HG03060 (cell line): Measurements from ENCODE around the gene NUB1.

ENCODE experiments used
- ATAC-seq: cut with Tn5 transposase; IDR thresholded peaks from one replicate; pipeline ENCODE4 v1.9.1; 2021; ENCODE audit warnings: low read depth, moderate number of reproducible peaks; ENCODE audit not compliant: unreplicated experiment

NUB1 gene

DNA sequence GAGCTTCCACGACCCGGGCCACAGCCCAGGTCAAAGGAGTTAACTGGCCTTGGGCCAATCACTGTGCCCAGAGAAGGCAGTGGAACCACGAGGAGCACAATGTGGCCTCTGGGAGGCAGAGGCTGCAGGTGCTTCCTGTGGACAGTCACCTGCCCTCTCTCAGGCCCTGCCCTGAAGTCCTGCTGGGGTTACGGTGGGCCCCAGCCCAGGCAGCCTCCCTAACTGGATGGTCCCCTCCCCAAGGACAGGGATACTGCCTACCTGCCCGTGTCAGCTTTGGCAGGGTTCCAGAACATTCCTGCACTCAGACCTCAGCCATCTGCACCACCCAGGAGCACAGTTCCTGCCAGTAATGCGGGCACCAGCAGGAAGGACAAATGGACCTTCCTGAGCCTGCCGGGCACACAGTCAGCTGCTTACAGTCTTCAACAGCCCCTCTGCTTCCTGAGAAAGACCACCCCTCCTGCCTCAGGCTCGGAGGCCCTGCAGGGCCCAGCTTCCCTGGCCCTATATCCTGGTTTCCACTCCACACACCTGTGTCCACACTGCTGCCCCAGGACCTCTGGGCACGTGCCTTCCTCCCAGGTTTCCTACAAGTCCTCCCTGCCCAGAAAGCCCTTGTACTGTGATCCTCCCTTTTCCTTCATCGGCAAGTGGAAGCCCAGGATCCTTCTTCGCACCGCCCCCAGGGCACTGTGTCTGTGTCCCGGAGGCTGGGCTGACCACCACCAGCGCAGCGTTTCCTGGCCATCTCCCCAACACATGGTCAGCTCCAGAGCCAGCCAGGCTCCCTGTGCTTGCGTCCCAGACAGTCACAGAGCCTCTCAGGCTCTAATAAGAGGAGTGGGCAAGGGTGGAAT, 44.9 kb downstream of the NUB1 start:
- ATAC-seq = no peak

DNA sequence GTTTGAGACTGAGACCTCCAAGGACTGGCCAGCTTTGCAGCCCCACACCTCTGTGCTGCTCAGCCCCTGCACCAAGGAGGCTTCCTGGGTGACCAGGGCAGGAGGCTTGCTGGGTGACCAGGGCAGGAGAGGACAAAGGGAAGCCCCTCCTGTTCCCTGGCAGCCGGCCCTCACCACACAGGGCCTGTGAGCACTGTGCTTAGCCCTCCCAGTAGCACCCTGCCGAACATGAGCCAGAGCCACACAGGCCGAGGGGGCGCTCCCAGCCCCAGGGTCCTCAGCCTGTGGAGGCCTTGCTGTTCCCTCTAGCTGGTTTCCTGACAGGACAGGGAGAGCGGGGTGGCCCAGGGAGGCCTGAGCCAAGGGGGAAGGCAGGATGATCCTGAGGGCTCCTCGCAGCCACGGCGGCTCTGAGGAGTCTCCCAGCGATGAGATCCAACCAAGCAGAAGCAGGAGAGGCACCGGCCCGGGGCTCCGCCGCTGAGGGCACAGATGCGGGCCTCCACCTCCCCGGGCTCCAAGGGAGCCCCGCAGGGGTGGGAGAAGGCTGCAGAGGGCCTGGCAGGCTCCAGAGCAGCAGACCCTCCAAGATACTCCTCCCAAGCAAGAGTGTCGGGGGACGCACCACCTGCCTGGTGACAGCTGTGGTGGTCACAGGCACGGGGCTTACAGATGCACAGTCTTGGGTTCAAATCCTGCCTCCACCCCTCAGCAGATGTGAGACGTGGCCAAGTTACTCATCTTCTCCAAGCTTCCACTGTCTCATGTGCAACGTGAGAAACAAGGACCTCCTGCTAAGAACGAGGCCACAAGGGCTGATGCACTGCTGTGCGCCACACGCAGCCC, 45.8 kb downstream of the NUB1 start:
- no peak for ATAC-seq

DNA sequence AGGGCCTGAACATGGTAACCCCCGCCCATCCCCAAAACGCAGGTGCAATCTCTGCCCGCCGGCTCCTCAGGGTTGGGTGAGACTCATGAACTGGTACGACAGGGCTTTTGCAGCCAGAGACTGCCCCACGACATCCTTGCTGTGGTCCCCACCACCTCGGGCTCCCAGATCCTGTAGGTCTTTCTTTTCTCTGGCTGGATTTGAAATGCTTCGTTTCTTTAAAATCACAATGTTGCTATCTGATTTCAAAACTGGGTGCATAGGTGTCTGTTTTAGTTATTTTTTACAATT, 46.3 kb downstream of the NUB1 start:
- ATAC-seq = no peak

DNA sequence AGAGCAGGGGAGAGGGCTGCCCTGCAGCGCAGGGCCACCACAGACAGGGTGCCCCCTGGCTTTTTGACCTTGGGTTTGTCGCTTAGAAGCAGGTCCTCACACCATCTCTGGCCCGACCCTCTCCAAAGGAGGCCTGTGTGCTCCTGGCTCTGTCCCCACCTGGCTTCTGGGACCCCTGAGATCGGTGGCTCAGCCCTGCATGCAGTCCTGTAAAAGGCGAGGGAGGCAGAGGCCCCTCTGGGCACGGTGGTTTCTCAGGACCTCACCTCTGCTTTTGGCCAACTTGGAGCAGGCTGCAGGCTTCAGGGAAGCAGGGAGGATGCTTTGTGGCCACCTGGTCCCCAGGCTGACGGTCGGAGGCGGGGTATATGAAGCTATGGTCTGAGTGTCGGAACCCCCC, 46.8 kb downstream of the NUB1 start:
- no peak for ATAC-seq

DNA sequence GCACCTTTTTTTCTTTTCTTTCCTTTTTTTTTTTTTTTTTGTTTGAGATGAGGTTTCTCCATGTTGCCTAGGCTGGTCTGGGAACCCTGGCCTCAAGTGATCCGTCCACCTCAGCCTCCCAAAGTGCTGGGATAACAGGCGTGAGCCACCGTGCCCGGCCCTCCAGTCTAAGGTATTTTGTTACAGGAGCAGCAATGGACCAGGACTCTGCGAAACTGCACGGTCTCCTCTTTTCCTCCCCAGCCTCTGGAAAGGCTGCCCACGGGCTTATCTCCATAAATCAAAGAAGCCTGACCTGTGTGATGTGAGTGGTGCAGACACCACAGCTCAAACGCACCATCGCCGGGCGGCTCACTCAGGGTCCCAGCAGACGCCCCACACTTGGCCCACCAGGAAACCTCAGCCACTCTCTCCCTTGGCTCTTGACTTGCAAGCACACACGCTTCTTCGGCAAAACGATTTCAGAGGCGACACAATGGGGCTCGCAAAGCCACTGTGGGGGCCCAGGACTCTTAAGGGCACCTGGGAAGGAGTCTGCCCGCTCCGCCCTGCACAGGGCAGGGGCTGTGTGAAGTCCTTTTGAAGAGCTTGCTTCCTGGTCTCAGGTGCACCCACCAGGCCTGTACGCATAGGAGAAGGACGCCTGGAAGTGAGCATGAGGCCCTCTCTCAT, 47.6 kb downstream of the NUB1 start:
- no peak for ATAC-seq

DNA sequence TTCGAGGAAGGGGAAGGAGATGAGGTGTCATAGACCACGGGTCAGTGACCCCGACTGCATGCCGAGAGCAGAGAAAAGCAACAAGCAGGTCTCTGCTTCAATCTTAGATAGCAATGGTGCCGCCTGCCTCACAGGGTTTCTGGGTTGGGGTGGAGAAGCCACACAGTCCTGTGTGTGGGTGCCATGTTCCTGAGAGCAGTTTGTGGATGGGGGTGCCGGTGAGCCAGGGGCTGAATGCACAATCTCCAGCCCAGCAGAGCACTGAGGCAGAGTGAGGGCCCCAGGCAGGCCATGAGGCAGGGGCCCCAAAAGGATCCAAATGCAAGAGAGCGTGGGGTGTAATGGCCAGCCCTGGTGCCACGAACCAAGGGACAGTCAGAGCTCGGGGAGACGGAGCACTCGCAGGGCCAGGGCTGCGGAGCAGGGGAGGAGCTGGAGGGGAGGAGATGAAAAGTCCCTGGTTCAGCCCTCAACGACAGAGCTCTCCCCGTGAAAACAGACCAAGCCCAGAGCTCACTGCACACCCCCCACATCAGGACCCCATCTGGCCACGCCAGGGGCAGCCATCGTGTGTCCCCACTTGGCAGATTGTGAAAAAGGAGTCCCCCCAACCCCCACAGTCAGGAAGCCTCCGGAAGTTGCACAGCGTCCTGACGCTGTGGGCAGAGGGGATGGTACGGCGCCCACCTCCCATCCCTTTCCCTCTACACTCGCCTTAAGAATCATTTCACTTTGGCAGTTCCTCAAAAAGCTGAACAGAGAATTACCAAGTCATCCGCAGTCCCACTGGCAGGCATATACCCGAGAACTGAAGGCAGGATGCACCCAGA, 48.4 kb downstream of the NUB1 start:
- ATAC-seq = no peak

DNA sequence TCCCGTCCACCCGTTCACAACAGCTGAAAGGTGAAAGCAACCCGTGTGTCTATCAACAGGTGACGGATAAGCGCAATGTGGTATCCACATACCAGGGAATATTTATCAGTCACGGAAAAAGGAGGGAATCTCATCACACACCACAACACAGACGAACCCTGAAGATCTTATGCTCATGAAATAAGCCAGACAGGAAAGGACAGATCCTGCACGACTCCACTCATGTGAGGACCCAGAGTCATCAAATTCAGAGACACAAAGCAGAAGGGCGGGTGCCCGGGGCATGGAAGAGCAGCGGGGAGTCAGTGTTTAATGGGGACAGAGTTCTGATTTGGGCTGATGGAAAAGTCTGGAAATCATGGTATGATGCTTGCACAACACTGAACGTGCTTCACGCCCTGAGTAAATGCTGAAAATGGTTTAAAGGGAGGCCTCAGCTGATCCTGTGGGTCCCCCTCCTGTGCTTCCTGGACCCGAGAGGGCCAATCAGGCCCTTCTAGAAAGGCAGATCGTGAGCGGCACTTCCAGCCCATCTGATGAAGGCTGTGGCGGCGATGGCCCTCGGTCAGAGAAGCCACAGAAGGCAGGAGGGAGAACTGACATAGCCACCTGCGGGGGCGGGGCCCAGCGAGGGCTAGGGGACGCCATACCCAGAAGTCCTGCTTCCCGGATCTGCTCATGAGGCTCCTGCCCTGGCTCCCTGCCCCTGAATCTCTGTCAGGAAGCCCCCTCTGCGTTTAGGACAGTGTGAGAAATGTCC, 49.2 kb downstream of the NUB1 start:
- no peak for ATAC-seq

DNA sequence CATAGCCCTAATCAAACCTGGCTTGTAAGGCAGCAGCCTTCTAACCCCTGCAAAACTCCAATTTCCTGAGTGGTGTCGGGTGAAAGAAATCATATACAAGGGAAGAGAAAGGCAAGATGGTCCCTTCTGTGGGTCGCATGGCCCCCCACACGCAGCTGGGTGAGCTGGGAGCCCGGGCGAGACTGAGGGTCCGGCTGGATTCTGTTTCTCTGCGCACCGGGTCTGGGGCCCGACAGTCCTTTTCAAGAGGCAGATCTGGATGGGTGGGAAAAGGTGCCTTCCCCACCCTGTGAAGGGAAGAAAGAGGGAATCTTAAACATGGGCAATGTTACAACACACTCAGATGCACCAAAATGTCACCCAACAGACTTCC, 49.7 kb downstream of the NUB1 start:
- no peak for ATAC-seq

DNA sequence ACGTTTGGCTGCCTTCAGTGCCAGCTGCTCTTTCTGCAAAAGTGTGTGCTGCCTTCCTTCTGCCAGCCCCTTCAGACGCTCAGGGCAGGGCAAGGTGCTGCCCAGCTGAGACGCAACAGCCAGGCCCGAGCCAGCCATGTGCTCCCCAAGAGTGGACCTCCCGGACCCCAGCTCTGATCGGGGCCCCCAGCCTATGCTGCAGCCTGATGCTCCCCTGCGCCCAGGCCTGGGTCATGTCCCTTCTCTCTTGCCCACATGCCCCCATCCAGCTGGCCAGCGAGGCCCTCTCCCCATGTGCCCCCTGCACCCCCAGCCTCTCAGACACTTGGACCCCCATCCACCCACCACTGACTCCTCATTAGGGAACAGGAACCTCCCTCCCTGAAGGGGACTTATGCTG, 50.4 kb downstream of the NUB1 start:
- ATAC-seq = no peak

DNA sequence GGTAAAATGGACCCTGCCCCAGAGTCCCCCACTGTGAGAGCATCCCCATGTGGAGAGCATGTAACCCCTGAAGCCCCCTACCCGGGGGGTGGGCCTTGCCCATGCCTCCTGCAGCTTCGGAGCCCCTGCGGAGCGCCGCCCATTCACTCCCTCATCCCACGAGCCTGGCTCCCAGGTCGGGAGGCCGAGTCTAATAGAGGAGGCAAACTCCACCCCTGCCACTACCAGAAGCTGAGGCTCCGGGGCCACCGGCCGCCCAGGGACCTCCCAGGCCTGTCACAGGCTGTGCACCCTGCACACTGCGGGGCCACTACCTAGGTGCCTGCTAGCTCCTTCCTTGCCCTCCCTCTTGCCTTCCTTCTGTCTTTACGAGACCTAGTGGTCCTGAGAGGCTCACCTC, 50.8 kb downstream of the NUB1 start:
- no peak for ATAC-seq

DNA sequence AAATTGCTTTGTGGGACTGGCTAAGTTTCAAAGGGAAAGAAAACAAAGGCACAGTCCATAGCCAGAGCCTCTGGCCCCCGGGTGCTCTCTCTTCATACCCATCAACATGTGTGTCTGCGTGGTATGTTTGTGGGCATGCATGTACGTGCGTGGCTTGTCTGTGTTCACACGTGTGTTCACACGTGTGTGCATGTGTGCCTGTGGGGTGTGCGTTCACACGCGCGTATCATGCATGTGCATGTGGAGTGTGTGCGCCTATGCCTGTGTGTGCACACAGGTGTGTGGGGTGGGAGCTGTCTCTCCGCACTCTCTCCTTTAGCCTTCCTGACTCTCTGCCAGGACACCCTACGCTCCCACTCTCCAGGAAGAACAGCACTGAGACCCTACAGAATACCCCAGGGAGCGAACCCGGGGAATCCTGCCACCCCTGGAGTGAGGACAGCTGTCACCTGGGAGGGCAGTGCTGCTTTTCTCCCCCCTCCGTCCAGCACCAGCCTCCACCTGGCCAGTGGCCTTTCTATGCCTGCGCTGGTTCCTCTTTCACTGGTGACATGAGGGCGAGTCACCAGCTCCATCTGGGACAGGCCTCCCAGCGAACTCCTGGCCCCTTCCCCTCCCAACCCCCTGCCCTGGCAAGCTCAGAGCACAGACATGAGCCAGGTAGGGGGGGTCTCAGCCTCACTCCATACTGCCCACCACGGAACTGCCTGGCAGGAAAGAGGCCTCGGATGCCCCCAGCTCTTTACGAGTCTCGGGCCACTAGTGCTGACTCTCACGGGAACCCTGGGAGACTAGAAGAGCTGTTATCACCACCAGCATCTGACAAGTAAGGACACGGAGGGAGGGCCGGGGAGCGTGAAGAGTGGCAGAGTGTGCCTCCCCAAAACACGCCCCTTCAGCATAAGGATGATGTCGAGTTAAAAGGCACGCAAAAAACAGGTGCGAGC, 51.7 kb downstream of the NUB1 start:
- no peak for ATAC-seq

DNA sequence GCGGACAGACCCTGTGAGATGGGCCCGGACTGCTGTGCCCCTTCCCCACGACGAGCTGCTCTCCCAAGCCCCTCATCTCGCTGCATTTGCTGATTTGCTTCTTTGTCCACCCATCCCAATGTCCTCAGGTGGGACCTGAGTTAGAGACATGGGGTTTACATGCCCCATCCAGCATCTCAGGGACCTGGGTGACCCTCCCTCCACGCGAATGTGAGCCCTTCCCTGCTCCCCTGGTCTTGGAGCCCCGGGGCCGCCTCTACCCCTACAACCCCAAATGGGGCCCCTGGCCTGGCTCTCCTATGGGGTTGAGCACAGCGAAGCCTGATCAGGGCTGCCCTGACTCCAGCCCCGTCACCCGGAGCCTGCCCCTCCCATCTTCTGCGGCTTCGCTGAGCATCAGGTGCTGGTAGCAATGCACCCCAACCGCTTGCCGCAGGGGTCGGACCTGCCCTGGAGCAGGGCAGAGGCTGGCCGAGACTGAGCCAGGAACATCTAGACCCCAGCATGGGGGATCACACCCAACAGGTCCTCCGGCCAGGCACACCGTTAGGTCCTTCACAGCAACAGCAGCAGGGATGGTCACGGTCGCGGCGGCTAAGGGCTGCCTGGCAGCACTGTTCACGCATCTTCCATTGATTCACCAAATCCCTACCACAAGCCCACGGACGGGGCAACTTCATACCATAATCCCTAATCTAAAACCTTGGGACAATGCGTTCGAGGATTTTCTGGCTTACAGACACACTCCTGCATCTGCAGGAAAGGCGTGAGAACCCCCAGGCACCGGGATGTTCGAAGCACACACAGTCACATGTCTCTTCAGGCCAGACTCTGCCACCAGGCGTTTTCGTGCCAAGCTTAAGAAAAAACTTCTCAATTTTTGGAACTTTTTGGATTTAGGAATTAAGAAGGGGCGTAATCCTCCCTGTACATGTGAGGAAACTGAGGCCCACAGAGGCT, 52.7 kb downstream of the NUB1 start:
- ATAC-seq = no peak

DNA sequence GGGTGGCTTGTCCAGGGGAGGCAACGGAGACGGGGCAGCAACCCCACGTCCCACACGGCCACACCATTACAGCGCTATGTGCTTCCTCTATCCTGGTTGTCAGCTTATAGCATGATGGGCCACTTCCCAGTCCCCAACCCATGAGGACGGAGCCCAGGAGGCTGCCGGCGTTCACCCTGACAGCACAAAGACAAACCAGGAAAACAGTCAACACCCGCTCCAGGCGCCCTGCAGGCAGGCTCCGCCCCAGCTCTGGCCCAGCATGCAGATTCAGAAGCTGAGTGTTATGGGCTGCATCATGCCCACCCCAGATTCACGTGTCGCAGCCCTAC, 53.4 kb downstream of the NUB1 start:
- no peak for ATAC-seq

DNA sequence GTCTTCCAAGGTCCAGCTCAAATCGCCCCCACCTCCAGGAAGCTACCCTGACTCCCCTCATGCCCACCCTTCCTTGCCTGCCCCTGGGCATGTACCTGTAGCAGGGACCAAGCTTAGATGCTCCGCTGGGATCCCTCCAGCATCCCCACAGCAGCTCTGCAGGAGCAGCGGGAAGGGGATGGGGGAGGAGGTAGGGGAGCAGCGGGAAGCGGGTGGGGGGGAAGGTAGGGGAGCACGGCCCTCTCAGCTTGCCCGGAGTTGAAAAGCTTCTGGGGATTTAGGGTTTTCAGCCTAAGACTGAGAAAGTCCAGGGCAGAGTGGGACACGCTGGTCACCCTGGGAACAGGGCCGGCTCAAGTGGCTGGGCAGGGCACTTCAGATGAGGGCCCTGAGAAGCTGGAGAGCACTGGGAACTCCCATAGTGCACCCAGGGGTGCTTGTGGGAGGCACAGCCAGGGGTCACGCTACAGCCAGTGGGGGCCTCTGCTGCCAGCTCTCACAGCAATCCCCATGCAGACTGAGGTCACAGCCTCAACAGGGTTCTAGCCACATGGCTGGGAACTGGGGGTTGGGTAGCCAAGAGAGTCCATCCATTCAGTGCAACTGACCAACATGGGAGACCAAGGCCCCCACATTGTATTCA, 54.8 kb downstream of the NUB1 start:
- no peak for ATAC-seq

DNA sequence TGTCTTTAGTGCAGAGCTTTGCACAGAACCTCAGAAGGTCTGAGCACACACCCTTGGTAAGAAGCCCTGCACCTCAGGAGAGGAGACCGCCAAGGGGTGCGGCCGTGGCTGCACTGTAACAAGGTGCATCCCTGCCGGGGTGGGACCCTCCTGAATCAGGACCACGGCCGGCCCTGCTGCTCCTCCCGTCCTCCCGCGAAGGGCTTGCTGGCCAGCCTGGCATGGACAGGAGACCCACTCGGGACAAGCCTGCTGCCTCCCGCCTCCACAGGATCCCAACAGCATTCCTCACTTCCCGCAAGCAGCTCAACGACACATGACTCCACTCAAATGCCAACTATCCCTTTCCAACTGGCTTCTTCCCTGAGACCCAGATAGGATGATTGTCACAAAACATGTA, 55.4 kb downstream of the NUB1 start:
- ATAC-seq = no peak

DNA sequence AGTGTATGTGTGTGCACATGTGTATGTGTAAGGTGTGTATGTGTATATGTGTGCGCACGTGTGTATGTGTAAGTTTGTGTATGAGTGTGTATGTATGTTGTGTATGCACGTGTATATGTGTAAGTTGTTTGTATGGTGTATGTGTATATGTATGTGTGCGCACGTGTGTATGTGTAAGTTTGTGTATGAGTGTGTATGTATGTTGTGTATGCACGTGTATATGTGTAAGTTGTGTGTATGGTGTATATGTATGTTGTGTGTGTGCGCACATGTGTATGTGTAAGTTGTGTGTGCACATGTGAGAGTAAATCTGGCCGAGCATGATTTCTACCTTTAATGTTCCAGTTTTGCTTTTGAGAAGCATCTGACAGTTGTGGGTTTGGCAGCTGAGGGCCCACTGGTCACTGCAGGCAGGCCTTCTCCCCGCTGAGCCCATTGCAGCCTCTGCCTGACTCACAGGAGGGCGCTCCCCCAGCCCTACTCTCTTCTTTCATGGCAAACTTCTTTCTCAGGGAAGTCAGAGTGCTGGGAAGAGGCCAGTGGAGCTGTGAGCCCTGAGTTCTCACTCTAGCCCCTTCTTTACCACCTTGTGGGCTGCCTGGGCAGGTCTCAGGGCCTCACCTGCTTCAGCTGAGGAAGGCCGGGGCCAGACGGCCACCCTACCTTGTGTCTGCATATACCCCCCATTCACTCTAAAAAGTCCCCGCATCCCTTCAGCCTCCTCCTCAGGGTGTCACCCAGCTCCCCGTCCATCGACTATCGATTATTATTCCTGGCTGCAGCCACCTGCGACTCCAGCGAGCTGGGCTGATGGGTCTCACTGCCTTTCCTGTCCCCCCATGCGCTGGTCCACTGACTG, 57.1 kb downstream of the NUB1 start:
- ATAC-seq = no peak

DNA sequence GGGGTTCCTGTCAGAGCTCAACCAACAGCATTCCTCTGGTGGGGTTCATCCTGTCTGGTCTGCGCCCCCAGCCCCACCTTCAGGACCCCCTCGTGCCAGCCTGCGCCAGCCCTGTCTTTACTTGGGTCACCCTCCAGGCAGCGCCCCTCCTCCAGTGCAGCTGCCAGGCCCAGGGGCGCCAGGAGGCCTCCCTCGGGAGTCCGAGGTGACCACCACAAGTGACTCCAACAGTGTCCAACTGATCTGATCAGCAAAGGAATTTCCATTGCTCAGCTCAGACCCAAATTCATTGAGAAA, 57.6 kb downstream of the NUB1 start:
- no peak for ATAC-seq
